ENCODE data around the gene SLC22A23.

The SLC22A23 gene

GRCh38 chr6:3339811-3340210, 117.0 kb downstream of the SLC22A23 start:
- in situ Hi-C loops (cut with MboI; ENCODE audit: low sequenced_read_pairs), result no loop called here

DNA sequence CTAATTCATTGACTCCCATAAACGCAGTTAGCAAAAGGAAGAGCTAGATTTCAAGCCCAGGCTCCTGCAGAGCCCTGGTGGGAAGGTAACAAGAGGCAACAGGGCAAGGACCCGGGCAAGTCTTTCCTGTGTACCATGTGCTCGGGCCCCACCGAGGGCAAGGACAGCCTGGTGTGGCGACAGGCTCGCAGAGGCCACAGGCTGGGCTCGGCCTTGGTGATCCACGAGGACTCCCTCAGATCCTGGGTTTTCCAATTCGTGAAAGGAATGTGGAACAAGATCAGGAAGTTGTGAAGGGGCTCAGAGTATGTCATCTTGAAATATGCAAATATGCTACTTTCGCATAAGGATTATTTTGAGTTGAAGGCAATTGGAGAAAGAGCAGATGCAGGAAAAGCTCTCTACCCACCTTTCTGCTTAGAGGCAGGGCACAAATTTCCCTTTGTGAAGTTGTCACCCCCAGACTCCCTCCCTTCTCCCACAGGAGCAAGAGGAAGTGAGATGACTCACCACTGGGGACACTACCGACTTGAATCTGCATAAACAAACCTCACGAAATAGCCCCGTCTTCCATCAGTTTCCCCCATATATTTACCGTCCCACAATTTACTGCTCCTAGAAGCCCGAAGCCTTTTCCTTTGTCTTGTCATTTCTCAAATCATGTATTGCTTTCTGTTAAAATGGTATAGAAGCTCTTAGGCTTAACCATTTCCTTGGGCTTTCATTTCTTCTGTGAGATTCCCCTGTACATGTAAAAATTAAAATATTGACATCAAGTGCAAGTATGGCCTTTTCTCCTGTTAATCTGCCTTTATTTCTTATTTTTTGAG, 119.1 kb downstream of the SLC22A23 start:
- in situ Hi-C loops (cut with MboI; ENCODE audit: low sequenced_read_pairs), result no loop called here

DNA sequence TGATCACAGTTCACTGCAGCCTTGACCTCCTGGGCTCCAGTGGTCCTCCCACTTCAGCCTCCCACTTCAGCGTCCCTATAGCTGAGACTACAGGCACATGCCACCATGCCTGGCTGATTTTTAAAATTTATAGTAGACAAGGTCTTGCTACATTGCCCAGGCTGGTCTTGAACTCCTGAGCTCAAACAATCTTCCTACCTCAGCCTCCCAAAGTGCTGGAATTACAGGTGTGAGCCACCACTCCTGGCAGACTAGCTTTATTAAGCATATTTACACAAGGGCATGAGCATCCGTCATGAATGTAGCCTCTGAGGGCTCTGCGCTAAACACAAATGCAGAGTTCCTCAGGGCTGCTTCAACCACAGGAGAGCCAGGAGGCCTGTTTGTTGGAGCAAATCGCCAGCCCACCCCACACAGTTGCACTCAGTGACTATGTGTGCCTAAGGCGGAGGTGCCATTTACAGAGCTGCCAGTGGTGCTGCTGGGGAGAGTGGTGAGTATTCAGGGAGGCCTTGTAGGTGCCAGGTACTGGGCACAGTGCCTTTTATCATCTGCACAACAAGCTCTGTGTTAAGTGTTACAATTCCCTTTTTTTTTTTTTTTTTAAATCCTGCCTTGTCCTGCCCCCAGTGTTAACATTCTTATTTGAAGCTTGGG, 119.9 kb downstream of the SLC22A23 start:
- in situ Hi-C loops (cut with MboI; ENCODE audit: low sequenced_read_pairs), result no loop called here

- in situ Hi-C loops (cut with MboI; ENCODE audit: low sequenced_read_pairs), result no loop called here
These were observed 120.6 kb downstream of the SLC22A23 start for GRCh38 chr6:3336066-3336786.

GRCh38 chr6:3335169-3335568, 121.7 kb downstream of the SLC22A23 start:
- in situ Hi-C loops (cut with MboI; ENCODE audit: low sequenced_read_pairs), result no loop called here

DNA sequence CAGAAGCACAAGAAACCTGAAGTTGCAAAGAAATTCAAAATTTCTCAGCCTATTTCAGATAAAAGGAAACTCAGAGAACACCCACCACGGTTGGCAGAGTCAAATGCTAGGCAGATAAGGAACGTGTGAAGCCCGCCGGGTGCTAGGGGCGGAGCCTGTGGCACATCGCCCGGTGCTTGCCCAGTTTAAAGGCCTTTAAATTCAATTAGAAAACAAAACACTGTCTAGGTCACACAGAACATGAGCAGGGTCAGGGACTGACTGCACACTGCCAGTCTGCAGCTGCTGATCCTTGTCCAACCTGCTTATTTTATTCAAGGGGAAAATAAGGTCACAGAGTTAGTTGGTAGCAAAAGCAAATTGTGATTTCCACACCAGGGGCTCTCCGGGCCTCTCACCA, 122.3 kb downstream of the SLC22A23 start:
- in situ Hi-C loops (cut with MboI; ENCODE audit: low sequenced_read_pairs), result no loop called here

- in situ Hi-C loops (cut with MboI; ENCODE audit: low sequenced_read_pairs), result no loop called here
These were observed 123.6 kb downstream of the SLC22A23 start for GRCh38 chr6:3333263-3333662.

DNA sequence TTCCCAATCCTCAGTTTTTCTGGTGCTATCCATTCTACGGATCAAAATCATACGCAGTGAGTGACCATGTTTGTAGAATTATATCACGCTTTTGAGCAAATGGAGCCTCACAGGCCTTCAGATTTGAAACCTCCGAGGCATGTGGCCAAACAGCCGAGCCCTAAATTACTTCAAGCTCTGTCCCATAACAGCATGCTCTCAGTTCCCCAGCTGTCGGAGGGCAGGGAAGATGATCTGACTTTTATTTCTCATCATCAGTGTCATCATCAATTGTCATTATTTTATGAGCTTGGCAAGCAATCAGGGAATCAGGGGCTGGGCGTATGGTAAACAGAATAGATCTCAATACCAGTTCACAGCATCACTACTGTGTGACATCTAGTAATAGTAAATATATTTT, 124.9 kb downstream of the SLC22A23 start:
- in situ Hi-C loops (cut with MboI; ENCODE audit: low sequenced_read_pairs), result no loop called here

- in situ Hi-C loops (cut with MboI; ENCODE audit: low sequenced_read_pairs), result no loop called here
These were observed 125.4 kb downstream of the SLC22A23 start for GRCh38 chr6:3331494-3331893.

DNA sequence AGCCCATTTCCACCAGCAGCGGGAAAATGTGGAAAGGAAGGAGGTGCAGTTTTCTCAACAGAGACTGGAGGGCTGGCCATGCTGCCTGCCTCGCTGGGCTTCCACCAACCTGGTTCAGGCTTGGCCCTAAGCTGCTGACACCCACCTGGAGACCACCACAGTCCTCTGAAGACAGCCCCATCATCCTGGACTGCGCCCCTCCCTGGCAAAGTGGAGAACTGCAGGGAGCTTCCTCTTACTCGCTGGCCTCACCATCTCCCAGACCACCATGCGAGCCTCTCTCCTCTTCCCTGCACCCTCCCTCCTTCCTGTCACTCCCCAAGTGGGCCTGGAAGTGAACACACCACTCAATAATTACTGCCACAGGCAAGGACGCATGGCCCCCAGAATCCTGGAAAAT, 126.7 kb downstream of the SLC22A23 start:
- in situ Hi-C loops (cut with MboI; ENCODE audit: low sequenced_read_pairs), result no loop called here

DNA sequence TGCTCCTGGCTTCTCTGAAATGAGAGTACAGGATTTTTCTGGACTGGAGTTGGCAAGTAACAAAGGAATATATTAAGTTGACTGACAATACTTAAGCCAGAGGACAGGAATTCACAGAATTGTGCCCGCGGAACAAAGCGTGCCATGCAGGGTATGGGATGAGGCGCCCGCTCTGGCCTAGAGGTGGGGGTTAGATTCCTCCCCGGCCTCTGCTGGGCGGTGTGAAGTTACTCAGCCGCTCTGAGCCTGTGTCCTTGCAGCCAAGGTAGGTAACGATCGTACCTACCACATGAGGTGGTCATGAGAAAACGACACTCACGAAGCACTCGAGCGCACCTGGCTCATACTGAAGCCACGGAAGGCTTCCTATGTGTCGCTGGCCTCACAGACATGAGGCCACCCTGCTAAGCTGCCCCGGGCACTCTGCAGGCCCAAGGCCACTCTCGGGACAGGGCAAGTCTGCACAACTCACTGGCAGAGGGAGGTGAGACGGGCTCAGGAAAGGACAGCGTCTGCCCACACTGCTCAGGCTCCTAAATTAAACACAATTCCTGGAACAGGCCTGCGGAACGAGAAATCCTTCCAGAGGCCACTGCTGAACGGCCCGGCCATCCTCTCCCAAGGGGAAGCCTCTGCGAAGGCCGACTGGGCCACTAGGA, 127.3 kb downstream of the SLC22A23 start:
- in situ Hi-C loops (cut with MboI; ENCODE audit: low sequenced_read_pairs), result no loop called here

DNA sequence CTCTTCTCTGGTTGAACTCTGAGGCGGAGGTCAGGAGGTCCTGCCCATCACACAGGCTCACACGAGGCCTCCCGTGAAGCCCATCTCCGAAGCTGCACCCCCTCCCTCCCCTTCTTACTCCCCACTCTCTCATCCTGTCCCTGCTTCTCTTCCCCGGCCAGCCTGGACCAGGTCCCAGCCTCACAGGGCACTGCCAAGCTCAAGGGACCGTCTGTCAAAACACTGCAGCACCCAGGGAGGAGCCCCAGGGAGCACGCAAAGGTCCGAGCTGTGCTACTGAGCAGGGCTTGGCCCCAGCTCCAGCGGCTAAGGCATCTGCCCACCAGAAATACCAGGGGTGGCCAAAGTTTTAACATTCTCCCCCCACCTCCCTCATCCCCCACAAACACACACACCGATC, 128.1 kb downstream of the SLC22A23 start:
- in situ Hi-C loops (cut with MboI; ENCODE audit: low sequenced_read_pairs), result no loop called here

GRCh38 chr6:3328145-3328544, 128.7 kb downstream of the SLC22A23 start:
- in situ Hi-C loops (cut with MboI; ENCODE audit: low sequenced_read_pairs), result no loop called here

DNA sequence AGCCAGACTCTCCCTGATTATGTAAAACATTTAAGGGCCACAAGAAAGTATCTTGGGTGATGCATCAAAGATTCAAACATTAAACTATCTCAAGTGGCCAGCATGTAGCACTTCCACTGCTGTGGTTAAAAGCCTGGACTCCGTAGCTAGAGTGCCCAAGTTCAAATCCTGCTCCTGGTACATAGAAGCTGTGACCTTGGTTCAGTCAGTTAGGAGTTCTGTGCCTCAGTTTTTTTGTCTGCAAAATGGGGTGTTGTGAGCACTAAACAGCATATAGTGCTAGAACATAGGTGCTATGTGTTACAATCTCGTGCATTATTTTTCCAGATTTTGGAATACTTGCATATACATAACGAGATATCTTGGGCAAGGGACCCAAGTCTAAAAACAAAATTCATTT, 129.4 kb downstream of the SLC22A23 start:
- in situ Hi-C loops (cut with MboI; ENCODE audit: low sequenced_read_pairs), result no loop called here

DNA sequence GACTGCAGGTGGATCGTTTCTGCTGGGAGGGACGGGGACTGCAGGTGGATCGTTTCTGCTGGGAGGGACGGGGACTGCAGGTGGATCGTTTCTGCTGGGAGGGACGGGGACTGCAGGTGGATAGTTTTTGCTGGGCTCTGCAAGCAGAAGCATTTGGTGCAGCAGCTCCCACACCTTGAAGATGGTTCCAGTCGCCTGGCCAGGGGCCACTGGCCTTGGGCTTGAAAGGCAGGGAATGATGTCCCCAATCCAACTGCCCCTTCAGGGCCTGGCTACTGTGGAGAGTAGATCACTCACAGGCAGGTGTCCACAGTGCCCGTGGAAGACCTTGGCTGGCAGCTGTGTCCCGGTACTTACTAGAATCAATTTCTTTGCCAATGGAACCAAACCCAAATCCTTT, 129.9 kb downstream of the SLC22A23 start:
- in situ Hi-C loops (cut with MboI; ENCODE audit: low sequenced_read_pairs), result no loop called here

DNA sequence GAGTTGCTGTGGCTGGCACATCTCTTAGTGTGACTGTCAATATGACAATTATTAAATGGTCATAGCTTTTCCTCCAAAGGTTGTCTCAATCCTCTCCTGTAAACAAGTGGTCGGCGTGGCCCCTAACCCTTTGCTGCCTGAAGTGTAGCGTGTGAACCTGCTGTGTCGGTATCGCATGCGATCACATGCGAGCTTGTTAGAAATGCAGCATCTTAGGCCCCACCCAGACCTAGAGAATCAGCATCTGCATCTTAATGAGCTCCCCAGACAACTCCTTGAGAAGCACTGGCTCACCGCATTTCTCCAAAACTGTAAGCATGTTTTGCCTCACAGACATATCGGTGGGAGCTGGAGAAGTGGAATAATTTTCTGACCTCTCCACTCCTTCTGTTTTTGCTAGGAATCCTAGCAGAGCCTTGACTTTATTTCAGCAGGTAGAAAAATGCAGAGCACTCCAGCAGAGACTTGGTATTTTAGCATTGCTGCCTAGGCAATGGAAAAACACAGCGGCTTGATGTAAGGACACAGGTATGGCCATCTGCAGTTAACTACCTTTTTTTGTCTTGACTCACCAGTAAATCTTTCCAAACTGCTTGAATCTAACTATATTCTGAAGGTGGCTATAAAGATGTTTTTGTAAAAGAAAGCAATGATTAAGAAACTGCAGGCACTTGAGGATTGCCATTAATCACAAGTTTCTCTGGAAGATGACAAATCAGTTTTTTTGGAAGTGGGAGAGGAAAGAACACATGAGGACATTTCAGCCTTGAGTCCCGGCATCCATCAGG, 130.5 kb downstream of the SLC22A23 start:
- in situ Hi-C loops (cut with MboI; ENCODE audit: low sequenced_read_pairs), result no loop called here

GRCh38 chr6:3325210-3325609, 131.6 kb downstream of the SLC22A23 start:
- in situ Hi-C loops (cut with MboI; ENCODE audit: low sequenced_read_pairs), result no loop called here

GRCh38 chr6:3324262-3324942, 132.4 kb downstream of the SLC22A23 start:
- in situ Hi-C loops (cut with MboI; ENCODE audit: low sequenced_read_pairs), result no loop called here

GRCh38 chr6:3323696-3324261, 133.1 kb downstream of the SLC22A23 start:
- in situ Hi-C loops (cut with MboI; ENCODE audit: low sequenced_read_pairs), result no loop called here

DNA sequence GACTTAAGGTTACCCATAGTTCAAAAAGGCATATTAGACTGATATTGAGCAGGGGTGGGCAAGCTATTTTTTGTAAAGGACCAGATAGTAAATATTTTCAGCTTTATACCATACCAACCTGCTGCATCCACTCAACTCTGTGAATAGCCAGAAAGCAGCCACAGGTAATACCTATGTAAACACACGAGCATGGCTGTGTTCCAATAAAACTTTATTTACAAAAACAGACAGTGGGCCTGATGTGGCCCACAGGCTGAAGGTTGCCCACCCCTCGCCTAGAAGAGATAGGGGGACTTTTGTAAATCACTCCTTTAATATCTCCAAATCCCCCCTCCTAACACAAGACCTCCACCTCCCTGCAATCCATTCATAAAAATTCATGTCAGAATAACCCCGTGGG, 133.7 kb downstream of the SLC22A23 start:
- in situ Hi-C loops (cut with MboI; ENCODE audit: low sequenced_read_pairs), result no loop called here
